CD4-positive, alpha-beta memory T cell (primary cell): Measurements from ENCODE around the gene CNGB1. TPM values are rescaled to one million over a fixed set of nuclear protein-coding genes. Genes with fewer than 3 reads are reported as not detected.
"Not testable (repeated sequence)": the region's sequence is repeated elsewhere in the genome, so short reads cannot be mapped to it uniquely, and the experiment has no call there.

Experiments used
- CTCF ChIA-PET: fragments of 350-600 bp; sonication (Branson Sonifier 250); formaldehyde crosslinking; loops from one replicate; lab custom pipeline; 2021; ENCODE audit warnings: inconsistent platforms; ENCODE audit not compliant: partially characterized antibody; lab: Charles Lee
- POLR2A ChIA-PET: fragments of 350-600 bp; sonication (Branson Sonifier 250); formaldehyde crosslinking; loops from one replicate; lab custom pipeline; 2021; ENCODE audit not compliant: partially characterized antibody; lab: Charles Lee
- DNase-seq, 5 donors: peaks; one replicate each; pipeline versions ENCODE4 v3.0.0 to v3.0.0-alpha.2; 2020 to 2022; ENCODE audit warnings: mixed read lengths in 1 of 5
- H3K27ac ChIP-seq: one replicate; pipeline ENCODE4 v1.7.0; 2013; ENCODE audit warnings: low read depth, low read length
- H3K27me3 ChIP-seq: 2 replicates; pipeline ENCODE4 v1.7.0; 2013; ENCODE audit warnings: mild to moderate bottlenecking, low read length, moderate library complexity; ENCODE audit not compliant: insufficient read depth
- H3K36me3 ChIP-seq: 2 replicates; pipeline ENCODE4 v1.7.0; 2013; ENCODE audit warnings: mild to moderate bottlenecking, low read length, moderate library complexity; ENCODE audit not compliant: insufficient read depth
- H3K4me1 ChIP-seq: 2 replicates; pipeline ENCODE4 v1.7.0; 2013; ENCODE audit warnings: mild to moderate bottlenecking, low read length, moderate library complexity; ENCODE audit not compliant: insufficient read depth
- H3K4me3 ChIP-seq, 2 donors: one replicate each; pipeline ENCODE4 v1.7.0; 2013; ENCODE audit warnings: low read length in 2 of 2, mild to moderate bottlenecking in 1 of 2
- H3K9me3 ChIP-seq, 2 donors: one replicate each; pipeline ENCODE4 v1.7.0; 2013; ENCODE audit warnings: low read length in 2 of 2, control low read depth in 1 of 2; ENCODE audit not compliant: control insufficient read depth in 1 of 2
- H3K27ac Mint-ChIP-seq, 7 donors: one replicate each; pipeline ENCODE4 v1.8.0; 2020 to 2021; ENCODE audit warnings: mixed read lengths in 7 of 7, mild to moderate bottlenecking in 6 of 7, inconsistent platforms in 3 of 7, moderate library complexity in 3 of 7
- H3K27me3 Mint-ChIP-seq, 2 donors: one replicate each; pipeline ENCODE4 v1.8.0; 2020 to 2021; ENCODE audit warnings: mixed read lengths in 2 of 2
- H3K36me3 Mint-ChIP-seq, 2 donors: one replicate each; pipeline ENCODE4 v1.8.0; 2020 to 2021; ENCODE audit warnings: mixed read lengths in 2 of 2, inconsistent platforms in 1 of 2, mild to moderate bottlenecking in 1 of 2
- H3K4me1 Mint-ChIP-seq, 4 donors: one replicate each; pipeline ENCODE4 v1.8.0; 2020 to 2021; ENCODE audit warnings: mixed read lengths in 4 of 4, mild to moderate bottlenecking in 1 of 4
- H3K4me3 Mint-ChIP-seq, 8 donors: one replicate each; pipeline ENCODE4 v1.8.0; 2020 to 2021; ENCODE audit warnings: mixed read lengths in 8 of 8, mild to moderate bottlenecking in 7 of 8, moderate library complexity in 6 of 8, inconsistent platforms in 3 of 8
- H3K9me3 Mint-ChIP-seq, 8 donors: one replicate each; pipeline ENCODE4 v1.8.0; 2020 to 2021; ENCODE audit warnings: mixed read lengths in 8 of 8, mild to moderate bottlenecking in 5 of 8, inconsistent platforms in 3 of 8, moderate library complexity in 1 of 8
- intact Hi-C: fragments of 100-400 bp; cut with micrococcal nuclease; formaldehyde crosslinking; loops from one replicate; pipeline ENCODE4 v1.15.1; 2023
- polyA plus RNA-seq, 2 donors: library from polyadenylated mRNA; unstranded; fragments of 300-500 nt; fragmentation: Illumina TruSeq; gene quantifications; one replicate each; pipeline ENCODE4 v1.2.3, GENCODE V29; 2021
- total RNA-seq, 2 experiments: library from RNA; stranded (reverse); gene quantifications; one replicate each; pipeline ENCODE4 v1.2.3, GENCODE V29; 2021

CNGB1 gene
- total and polyA plus RNA-seq, 4 experiments from 2014 or later, result not detected

GRCh38 chr16:58010886-58011285 is 40.0 kb upstream of the CNGB1 start:
- no peaks in the 10 kb centered on the region for H3K9me3 Mint-ChIP-seq
- Histone ChIP-seq H3K36me3 (peaks cover 33% of the 10 kb centered on the region), H3K27me3 (no peaks in the 10 kb centered on the region), H3K4me1 (no peaks in the 10 kb centered on the region), H3K27ac (no peak overlapping the region), H3K9me3 (no peaks in the 10 kb centered on the region), H3K4me3 (no peak overlapping the region)
- H3K4me1 Mint-ChIP-seq, result peaks cover 0 to 2% (median under 1%) of the 10 kb centered on the region in 4 donors
- ChIA-PET POLR2A (interaction anchor here (1.2 kb wide), 1 partner anchor 10 kb away, joined by 5 read pairs; the partner anchor contains the start of genes USB1 and ZNF319), CTCF (interaction anchor here (1.0 to 1.9 kb wide), 3 partner anchors 9 to 87 kb away, joined by 3 to 4 read pairs (median 3); no protein-coding TSS in a partner anchor)
- H3K36me3 Mint-ChIP-seq, result peaks cover 31 to 42% of the 10 kb centered on the region in 2 donors
- intact Hi-C loops, result no loop called here
- no peaks in the 10 kb centered on the region for H3K27me3 Mint-ChIP-seq
- DNase-seq, result no peak
- H3K4me3 Mint-ChIP-seq, result no peak overlapping the region
- no peak overlapping the region for H3K27ac Mint-ChIP-seq

DNA sequence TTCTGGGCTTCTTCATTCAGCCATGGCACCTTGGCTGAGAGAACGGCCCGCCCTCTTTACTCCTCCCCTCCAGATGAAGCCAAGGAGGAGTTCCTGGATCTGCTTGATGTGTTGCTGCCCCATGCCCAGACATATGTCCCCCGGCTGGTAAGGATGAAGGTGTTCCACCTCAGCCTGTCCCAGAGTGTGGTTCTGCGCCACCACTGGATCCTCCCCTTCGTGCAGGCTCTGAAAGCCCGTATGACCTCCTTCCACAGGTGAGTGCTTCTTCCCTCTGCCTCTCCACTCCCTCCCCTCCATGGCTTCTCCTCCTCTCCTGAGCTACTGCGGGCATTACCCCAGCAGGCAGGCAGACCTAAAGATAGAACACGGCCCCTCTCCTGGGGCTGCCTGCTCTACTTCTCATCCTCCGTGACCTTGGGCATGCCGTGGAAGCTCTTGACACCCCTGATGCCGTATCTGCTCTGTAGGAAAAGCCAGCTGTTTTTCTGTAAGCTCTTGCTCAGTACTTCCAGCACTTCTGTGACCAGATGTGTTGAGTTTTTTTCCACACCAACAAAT is 39.0 kb upstream of the CNGB1 start:
- H3K4me3 ChIP-seq, result no peak overlapping the region
- Mint-ChIP-seq H3K27me3 (no peaks in the 10 kb centered on the region), H3K9me3 (no peaks in the 10 kb centered on the region), H3K36me3 (peaks cover 31 to 44% of the 10 kb centered on the region in 2 donors), H3K4me1 (peaks cover 0 to 4% (median 3%) of the 10 kb centered on the region in 4 donors), H3K4me3 (no peak overlapping the region), H3K27ac (peak overlapping the region in 1 of 7 donors; percentile 18)
- peaks cover 33% of the 10 kb centered on the region for H3K36me3 ChIP-seq
- DNase-seq, result no peak
- POLR2A ChIA-PET, result interaction anchor here (1.2 kb wide), 1 partner anchor 10 kb away, joined by 5 read pairs; the partner anchor contains the start of genes USB1 and ZNF319
- no peaks in the 10 kb centered on the region for H3K9me3 ChIP-seq
- no peaks in the 10 kb centered on the region for H3K4me1 ChIP-seq
- no peaks in the 10 kb centered on the region for H3K27me3 ChIP-seq
- CTCF ChIA-PET, result interaction anchor here (1.0 to 1.9 kb wide), 3 partner anchors 8 to 88 kb away, joined by 3 to 4 read pairs (median 3); no protein-coding TSS in a partner anchor
- H3K27ac ChIP-seq, result no peak overlapping the region
- intact Hi-C loops, result no loop called here

GRCh38 chr16:58004736-58005135 is 33.8 kb upstream of the CNGB1 start:
- DNase-seq, H3K9me3 ChIP-seq, H3K4me3 Mint-ChIP-seq, H3K27me3 ChIP-seq, H3K27ac Mint-ChIP-seq, H3K27me3 Mint-ChIP-seq, H3K4me1 ChIP-seq, H3K36me3 ChIP-seq, H3K9me3 Mint-ChIP-seq, H3K4me3 ChIP-seq, H3K27ac ChIP-seq, POLR2A ChIA-PET: not testable (repeated sequence)
- Mint-ChIP-seq H3K4me1 (peaks cover 19 to 42% (median 29%) of the 10 kb centered on the region in 4 donors), H3K36me3 (peaks cover 18 to 41% of the 10 kb centered on the region in 2 donors)
- intact Hi-C loops, result loop anchor here (1.0 to 5.0 kb wide), 3 partner anchors 105 to 412 kb away; no protein-coding TSS in a partner anchor
- CTCF ChIA-PET, result interaction anchor here (0.9 to 12.6 kb wide), 5 partner anchors 22 to 358 kb away, joined by 3 to 115 read pairs (median 3); no protein-coding TSS in a partner anchor

DNA sequence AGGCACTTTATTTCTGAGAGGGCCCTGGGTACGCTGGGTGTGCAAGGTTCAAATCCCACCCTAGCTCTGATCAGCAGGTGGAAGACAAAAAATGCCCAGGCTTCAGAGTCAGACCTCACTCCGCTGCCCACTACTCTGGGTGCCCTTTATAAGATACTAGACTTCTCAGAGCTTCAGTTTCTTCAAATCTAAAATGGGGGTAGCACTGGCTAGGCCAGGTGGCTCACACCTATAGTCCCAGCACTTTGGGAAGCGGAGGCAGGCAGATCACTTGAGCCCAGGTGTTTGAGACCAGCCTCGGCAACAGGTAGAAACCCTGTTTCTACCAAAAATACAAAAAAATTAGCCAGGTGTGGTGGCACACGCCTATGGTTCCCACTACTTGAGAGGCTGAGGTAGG is 32.0 kb upstream of the CNGB1 start:
- Mint-ChIP-seq H3K27ac (peak overlapping the region in 2 of 7 donors; percentile 37 to 90), H3K4me3 (peak overlapping the region in 3 of 8 donors; percentile 5 to 90 (median 43)), H3K9me3 (peaks cover 0 to 3% (median 0%) of the 10 kb centered on the region in 8 donors), H3K4me1 (peaks cover 30 to 57% (median 45%) of the 10 kb centered on the region in 4 donors), H3K36me3 (peaks cover 20 to 48% of the 10 kb centered on the region in 2 donors), H3K27me3 (no peaks in the 10 kb centered on the region)
- ChIA-PET CTCF (interaction anchor here (12.6 kb wide), 1 partner anchor 103 kb away, joined by 115 read pairs; no protein-coding TSS in a partner anchor), POLR2A (no interaction called here)
- H3K4me3 ChIP-seq, result no peak overlapping the region
- intact Hi-C loops, result loop anchor here (5.0 kb wide), 2 partner anchors 206 to 411 kb away; no protein-coding TSS in a partner anchor
- no peaks in the 10 kb centered on the region for H3K9me3 ChIP-seq
- DNase-seq, result no peak
- peaks cover 27% of the 10 kb centered on the region for H3K4me1 ChIP-seq
- H3K27ac ChIP-seq, result no peak overlapping the region
- no peaks in the 10 kb centered on the region for H3K36me3 ChIP-seq
- H3K27me3 ChIP-seq, result no peaks in the 10 kb centered on the region

- intact Hi-C loops, result loop anchor here (5.0 kb wide), 2 partner anchors 205 to 410 kb away; no protein-coding TSS in a partner anchor
- Mint-ChIP-seq H3K4me1 (peaks cover 35 to 62% (median 48%) of the 10 kb centered on the region in 4 donors), H3K36me3 (peaks cover 20 to 49% of the 10 kb centered on the region in 2 donors), H3K9me3 (peaks cover 0 to 3% (median 0%) of the 10 kb centered on the region in 8 donors), H3K27me3 (no peaks in the 10 kb centered on the region), H3K27ac (peak overlapping the region in 3 of 7 donors; percentile 16 to 90 (median 89)), H3K4me3 (peak overlapping the region in 5 of 8 donors; percentile 7 to 95 (median 90))
- CTCF ChIA-PET, result interaction anchor here (0.9 to 12.6 kb wide), 4 partner anchors 8 to 245 kb away, joined by 3 to 115 read pairs (median 4); no protein-coding TSS in a partner anchor
- Histone ChIP-seq H3K27ac (no peak overlapping the region), H3K4me3 (no peak overlapping the region), H3K27me3 (no peaks in the 10 kb centered on the region), H3K9me3 (no peaks in the 10 kb centered on the region), H3K36me3 (peaks cover 5% of the 10 kb centered on the region), H3K4me1 (peaks cover 32% of the 10 kb centered on the region)
- POLR2A ChIA-PET, result interaction anchor here (1.4 to 6.7 kb wide), 2 partner anchors 16 to 127 kb away, joined by 3 to 83 read pairs; partner anchors contain the start of gene CFAP20
- DNase-seq, result no peak
These were observed 31.5 kb upstream of the CNGB1 start for GRCh38 chr16:58002416-58002800.

DNA sequence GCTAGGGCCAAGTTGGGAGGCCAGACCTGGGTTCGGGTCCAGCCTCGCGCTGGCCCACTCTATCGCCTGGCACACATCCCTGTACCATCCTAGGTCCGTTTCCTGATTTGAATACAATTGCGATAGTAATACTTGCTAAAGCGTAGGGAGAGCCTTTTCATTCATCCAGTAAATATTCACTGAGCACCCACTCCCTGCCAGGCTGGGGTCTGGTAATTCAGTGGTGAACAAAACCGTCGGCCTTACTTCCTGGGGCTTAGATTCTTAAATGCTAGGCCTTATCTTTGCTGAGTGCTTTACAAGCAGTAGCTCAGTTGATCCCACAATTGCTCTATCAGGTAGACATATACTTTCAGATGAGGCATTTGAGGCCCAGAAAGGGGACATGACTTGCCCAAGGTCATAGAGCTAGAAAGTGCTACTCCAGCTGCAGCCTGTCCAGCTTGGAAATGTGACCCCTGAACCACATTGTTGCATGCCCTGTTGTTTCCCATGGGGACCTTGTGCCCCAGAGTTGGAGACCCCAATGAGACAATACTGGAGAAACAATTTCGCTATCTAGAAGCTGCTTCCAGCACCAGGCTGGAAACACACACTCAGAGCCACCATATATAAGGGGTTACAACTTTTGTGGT is 31.0 kb upstream of the CNGB1 start:
- ChIA-PET POLR2A (interaction anchor here (0.6 to 6.7 kb wide), 8 partner anchors 9 to 465 kb away, joined by 3 to 83 read pairs (median 8); partner anchors contain the start of genes CFAP20 and KATNB1), CTCF (interaction anchor here (0.8 to 12.6 kb wide), 6 partner anchors 9 to 245 kb away, joined by 3 to 115 read pairs (median 4); no protein-coding TSS in a partner anchor)
- Histone ChIP-seq H3K4me3 (peak overlapping the region; percentile 76 to 93), H3K27me3 (no peaks in the 10 kb centered on the region), H3K36me3 (peaks cover 9% of the 10 kb centered on the region), H3K9me3 (no peaks in the 10 kb centered on the region), H3K4me1 (peaks cover 37% of the 10 kb centered on the region), H3K27ac (peak overlapping the region; percentile 75)
- peaks cover 16 to 49% of the 10 kb centered on the region in 2 donors for H3K36me3 Mint-ChIP-seq
- intact Hi-C loops, result loop anchor here (1.0 to 5.0 kb wide), 5 partner anchors 23 to 425 kb away; partner anchors contain the start of genes KATNB1 and MMP15
- H3K4me3 Mint-ChIP-seq, result peak overlapping the region; percentile 79 to 95 (median 92)
- H3K9me3 Mint-ChIP-seq, result peaks cover 0 to 3% (median 0%) of the 10 kb centered on the region in 8 donors
- H3K27me3 Mint-ChIP-seq, result no peaks in the 10 kb centered on the region
- peaks cover 37 to 68% (median 51%) of the 10 kb centered on the region in 4 donors for H3K4me1 Mint-ChIP-seq
- H3K27ac Mint-ChIP-seq, result peak overlapping the region; percentile 75 to 95 (median 89)
- no peak for DNase-seq
